RCC 7860 (cell line): ENCODE results near the gene DEPDC5.

Source experiments
- DNase-seq: peaks from one replicate; pipeline ENCODE4 v3.0.0-alpha.2; 2015; ENCODE audit warnings: low spot score
- FAIRE-seq: peaks from 2 replicates; lab custom pipeline; 2012; peaks lifted over from hg19 to GRCh38; lab: Jason Lieb, UNC

DEPDC5 gene

DNA sequence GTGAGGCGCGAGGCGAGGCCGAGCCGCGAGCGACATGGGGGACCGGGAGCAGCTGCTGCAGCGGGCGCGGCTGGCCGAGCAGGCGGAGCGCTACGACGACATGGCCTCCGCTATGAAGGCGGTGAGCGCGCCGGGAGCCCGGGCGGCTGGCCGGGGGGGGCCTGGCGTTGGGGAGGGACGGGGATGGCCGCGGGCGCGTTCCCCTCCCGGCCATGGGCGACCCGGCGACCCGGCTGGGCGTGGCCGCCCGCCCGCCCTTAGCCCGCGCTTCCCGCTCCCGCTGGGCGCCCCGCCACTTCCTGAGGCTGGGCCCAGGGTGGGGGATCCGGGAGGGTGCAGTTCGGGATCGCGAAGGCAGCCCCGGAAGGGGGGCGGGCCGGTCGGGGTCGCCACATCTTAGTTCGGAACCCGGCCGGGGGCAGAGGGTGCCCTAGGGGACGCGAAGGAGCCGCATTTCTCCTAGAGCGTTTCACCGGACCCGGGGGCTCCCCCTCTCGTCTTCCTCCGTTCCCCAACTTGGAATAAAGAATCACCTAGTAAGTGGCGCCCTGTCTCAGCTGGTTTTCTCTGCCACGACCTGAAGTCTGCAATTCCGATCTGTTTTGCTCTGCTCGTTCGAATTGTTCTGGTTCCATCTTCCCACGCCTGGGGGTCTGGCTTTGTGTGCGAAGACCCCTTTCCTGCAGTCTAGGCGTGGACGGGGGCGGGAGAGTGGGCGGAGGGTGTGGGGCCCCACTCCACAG, 191.1 kb downstream of the DEPDC5 start:
- DNase-seq (no peak), FAIRE-seq (no peak)

DNA sequence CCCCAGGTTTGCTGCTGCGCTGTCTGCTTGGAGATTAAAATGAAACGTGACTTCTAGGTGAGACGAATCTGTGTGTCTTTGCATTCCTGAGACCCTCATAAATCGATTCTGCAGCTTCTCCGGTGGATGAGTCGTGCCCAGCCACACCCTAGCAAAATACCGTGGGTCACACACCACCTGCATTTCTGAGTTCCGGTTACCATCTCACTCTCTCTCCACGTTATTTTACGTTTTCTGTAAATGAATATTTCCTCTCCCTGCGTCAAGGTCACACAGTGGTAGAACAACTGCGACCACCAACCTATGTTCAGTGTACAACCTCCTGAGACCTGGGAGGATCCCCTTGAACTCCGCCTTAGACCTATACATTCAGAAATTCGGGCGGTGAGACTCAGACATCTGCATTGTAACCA, 191.6 kb downstream of the DEPDC5 start:
- no peak for DNase-seq
- no peak for FAIRE-seq

DNA sequence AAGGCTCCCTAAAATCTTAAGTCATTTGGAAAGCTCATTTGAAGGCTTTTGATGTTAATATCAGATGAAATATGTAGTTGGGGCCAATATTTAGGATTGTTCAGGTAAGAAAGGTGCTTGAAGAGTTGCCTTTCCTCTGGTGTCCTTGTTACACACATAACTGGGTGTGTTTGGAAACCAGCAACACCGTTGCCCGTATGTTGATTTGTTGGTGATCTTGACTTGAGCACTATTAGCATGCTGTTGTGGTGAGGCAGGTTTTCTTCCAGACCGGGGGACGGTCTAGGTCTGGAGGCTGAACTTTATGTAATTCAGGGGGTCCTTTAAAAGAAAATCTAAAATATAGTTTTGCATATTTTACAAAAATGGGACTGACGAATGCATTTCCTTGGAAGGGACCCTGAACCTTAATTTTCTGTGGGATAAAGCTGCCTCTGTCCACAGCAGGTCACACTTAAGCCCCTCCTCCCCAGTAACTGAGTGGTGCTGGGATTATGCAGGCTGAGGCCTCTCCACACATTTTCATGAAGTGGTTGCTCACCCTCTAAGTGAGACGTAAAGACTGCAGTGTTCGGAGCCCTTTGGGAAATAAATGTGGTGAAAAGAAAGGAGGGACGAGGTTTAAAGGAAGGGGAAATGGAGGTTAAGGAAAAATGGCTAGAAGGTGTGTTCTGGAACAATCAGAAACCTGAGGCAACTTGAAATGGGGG, 192.3 kb downstream of the DEPDC5 start:
- DNase-seq (no peak), FAIRE-seq (no peak)

DNA sequence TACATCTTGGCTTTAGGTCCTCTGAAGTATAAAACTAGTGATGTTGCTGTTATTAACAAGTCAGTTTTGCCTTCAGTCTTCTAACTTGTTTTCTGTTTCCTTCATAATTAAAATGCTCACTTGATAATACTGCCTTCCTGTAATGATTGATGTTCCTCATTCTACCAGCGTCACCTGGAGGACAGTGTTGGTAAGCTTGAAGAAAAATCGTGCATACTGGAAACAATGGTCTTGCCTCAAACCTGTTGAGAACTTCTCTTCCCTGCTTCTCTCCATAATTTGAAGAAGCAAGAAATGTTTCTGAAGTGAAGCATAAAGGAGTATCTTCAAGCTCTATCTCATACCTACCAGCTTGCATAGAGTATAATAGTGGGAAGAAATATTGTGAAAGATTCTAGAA, 193.5 kb downstream of the DEPDC5 start:
- no peak for DNase-seq
- FAIRE-seq: no peak

DNA sequence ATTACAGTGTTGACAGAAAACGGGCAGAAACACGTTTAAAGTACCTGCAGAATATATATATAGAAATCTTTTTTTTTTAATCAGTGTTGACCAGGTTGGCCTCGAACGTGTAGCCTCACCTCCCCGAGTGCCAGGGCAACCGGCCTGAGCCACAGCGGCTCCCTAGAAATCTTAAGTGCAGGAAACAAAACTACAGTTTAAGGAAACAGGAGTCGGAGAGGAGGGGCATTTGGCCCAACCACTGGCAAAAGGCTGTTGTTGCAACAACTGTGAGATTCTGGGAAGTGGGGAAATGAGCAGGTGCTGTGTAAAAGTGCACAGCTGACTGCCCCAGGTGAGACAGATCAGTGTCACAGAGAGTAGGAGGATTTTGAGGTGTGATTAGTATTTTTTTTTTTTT, 194.2 kb downstream of the DEPDC5 start:
- FAIRE-seq: no peak
- DNase-seq: no peak

DNA sequence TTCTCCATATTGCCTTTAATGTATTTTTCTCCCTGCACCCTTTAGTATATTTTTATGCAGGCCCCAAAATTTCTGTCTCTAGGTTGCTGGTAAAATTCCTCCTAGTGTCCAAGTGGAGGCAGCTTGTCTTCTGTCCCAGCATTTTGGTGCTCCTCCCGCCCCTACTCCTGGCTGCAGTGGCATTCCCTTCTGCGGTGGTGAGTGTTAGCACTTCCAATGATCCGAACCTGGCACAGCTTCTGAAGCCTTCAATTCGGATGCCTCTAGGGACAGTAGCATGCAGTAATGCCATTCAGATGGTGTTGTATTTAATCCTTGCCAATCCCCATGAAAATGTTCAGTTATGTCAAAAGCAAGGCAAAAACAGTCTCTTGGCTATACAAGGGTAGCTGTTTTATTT, 196.4 kb downstream of the DEPDC5 start:
- DNase-seq (no peak), FAIRE-seq (no peak)

DNA sequence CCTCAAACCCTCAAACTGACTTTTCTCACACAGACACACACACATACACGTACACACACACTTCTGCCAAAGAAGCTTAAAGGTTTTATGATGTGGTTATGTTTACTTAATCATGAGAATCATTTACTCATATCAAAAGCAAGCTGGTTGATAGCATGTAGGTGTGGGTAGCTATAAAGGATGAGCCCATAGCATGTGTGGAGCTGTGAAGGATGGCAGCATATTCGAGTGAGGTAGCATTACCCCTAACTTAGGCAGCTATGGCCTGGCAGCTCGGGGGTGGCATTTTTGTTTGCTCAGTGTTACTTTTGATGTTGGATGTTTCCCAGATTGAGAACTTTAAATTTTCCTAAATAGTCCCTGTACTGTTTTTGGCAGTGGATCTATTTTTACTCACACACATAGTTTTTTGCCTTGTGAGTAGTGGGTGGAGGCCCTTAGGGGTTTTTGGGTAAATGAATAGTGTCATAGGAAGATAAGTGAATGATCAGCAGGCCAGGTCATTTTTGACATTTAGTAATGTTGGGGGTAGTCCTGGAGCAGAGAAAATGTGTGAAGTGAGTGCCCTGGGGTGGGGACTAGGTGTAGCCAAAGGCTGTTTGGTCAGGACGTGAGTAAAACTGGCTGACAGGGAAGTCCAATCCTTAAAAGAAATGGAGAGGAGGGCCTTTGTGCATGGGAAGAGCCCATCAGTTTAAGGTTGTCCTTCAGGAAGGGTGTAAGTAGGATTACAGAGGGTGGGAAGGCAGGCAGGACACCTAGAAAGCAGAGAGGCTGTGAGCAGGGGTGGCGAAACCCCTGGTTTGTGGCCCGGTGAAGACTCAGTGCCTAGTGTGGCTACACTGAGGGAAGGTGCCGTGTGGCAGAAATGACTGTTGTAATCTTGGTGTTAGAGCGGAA, 197.6 kb downstream of the DEPDC5 start:
- FAIRE-seq: no peak
- no peak for DNase-seq

DNA sequence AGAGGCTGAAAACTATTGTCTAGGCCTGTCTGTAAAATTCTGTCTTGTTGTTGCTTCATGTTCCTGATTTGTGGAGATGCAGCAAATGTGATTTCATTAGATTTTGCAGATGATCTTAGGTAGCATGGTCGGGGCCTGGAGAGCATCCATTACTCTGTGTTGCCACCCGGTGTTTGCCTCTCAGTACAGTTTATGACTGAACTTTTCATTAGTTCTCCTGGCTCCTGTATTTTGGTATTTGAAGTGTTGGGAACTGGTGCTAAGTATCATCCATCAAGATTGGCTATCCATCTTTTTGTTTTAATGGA, 198.2 kb downstream of the DEPDC5 start:
- FAIRE-seq (no peak), DNase-seq (no peak)

DNA sequence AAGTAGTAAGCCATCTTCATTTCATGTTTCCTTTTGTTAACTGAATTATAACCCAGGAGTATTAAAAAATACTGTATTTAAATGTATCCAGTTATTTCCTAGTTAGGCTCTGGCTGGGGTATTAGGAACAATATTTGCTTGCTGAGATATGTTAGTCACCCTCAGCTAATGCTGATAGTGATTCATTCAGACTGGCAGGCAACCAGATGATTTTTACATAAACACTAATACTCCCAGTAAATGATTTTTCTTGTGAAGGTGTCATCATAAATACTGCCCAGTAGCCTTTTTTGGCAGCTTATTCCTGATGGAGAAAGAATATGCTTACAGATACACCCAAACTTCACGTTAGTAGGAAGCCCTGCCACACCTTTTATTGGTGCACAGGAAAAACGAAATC, 198.7 kb downstream of the DEPDC5 start:
- FAIRE-seq: peak; percentile 87
- peak; percentile 59 for DNase-seq

DNA sequence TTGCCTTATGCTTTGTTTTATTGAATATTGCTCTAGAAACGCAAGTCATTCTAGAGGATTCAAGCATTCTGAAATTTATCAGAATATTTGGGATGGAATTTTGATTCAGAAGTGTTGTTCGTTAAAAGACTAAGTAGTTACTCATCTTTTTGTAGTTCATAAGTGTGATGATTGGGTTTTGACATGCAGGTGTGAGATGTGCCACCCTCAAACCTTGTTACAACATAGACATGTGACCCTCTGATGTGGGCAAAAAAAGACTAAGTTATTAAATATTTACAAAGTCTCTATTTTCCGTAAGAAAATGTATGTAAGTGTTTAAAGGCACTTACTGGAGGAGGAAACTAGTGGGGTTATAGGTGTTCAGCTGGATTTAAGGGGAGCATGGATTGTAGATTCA, 199.4 kb downstream of the DEPDC5 start:
- FAIRE-seq (no peak), DNase-seq (no peak)

DNA sequence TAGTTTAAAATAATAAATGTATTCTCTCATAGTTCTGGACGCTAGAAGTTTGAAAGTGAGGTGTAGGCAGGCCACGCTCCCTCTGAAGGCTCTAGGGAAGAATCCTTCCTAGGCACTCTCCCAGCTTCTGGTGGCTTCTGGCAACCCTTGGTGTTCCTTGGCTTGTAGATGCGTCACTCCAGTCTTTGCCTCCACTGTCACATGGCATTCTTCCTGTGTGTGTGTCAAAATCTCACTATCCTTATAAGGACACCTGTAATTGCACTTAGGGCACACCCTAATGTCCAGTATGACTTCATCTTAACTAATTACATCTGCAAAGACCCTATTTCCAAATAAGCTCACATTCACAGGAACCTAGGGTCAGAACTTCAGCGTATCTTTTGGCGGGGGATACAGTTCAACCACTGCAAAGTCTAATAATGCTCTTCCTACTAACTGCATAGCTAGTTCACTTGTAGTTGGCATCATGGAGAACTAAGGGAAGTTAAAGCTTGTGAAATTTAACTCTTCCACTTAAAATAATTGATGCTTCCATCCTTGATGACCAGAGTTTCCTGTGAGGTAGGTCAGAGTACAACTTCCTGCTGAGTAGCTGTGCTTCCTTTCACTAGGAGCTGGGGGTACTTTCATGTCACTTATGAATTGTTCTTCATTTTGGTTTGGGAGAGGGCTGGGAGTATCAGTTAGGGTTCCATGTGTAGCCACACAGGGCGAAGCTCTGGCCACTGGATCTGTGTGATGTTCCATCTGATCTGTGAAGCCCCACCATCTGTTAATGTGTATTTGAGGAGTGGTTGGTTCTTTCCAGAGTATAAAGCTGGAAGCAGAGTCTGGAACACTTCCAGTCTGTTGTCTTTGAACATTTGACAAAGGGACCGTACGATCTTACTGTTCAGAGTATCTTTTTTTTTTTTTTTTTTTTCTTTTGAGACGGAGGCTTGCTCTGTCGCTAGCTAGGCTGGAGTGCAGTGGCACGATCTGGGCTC, 201.0 kb downstream of the DEPDC5 start:
- no peak for FAIRE-seq

DNA sequence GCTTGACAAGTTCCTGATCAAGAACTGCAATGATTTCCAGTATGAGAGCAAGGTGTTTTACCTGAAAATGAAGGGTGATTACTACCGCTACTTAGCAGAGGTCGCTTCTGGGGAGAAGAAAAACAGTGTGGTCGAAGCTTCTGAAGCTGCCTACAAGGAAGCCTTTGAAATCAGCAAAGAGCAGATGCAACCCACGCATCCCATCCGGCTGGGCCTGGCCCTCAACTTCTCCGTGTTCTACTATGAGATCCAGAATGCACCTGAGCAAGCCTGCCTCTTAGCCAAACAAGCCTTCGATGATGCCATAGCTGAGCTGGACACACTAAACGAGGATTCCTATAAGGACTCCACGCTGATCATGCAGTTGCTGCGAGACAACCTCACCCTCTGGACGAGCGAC, 202.5 kb downstream of the DEPDC5 start:
- no peak for FAIRE-seq
- no peak for DNase-seq

More for the DNA sequence above, 201.0 kb downstream of the DEPDC5 start:
- DNase-seq: no peak
